Colonic mucosa (tissue), 4 donors: ENCODE data around the gene SEC14L6. TPM values are rescaled to one million over a fixed set of nuclear protein-coding genes. Genes with fewer than 3 reads are reported as not detected.

ENCODE experiments used
- DNase-seq: peaks from one replicate; pipeline ENCODE4 v3.0.0-alpha.2; 2020
- H3K27ac ChIP-seq: fragments of 200-600 bp; one replicate; pipeline ENCODE4 v1.8.0; 2021
- H3K27me3 ChIP-seq: fragments of 200-600 bp; one replicate; pipeline ENCODE4 v1.8.0; 2021
- H3K36me3 ChIP-seq: fragments of 200-600 bp; one replicate; pipeline ENCODE4 v1.8.0; 2021
- H3K4me1 ChIP-seq: fragments of 200-600 bp; one replicate; pipeline ENCODE4 v1.8.0; 2021; ENCODE audit warnings: mild to moderate bottlenecking
- H3K4me3 ChIP-seq: fragments of 200-600 bp; one replicate; pipeline ENCODE4 v1.8.0; 2021
- H3K9ac ChIP-seq, 2 donors: one replicate each; pipeline ENCODE4 v1.7.0; 2013; ENCODE audit warnings: control low read depth in 2 of 2, low read depth in 2 of 2, low read length in 2 of 2
- H3K9me3 ChIP-seq: fragments of 200-600 bp; one replicate; pipeline ENCODE4 v1.8.0; 2021
- intact Hi-C: fragments of 100-400 bp; cut with DNase I; formaldehyde crosslinking; loops from one replicate; pipeline ENCODE4 v1.14.1; 2022
- total RNA-seq, 2 donors: library from RNA; stranded (reverse); fragmentation: NEBNext Ultra II Directional in 1 of 2; extraction: Animal tissue kit (Norgen Biotek cat#: 25700) in 1 of 2; gene quantifications; one replicate each; pipeline ENCODE4 v1.2.1, GENCODE V29; 2021
- TF ChIP-seq, protein P1 (sequence below): fragments of 200-600 bp; IDR thresholded peaks from one replicate; pipeline ENCODE4 v1.8.0; 2022; ENCODE audit warnings: antibody characterized with exemption, mild to moderate bottlenecking
- donor health status: healthy.
- donor health status: DM: no; HTN: no; CAD: no.
- donor health status: DM: no; HTN: no; CAD: no.

SEC14L6 gene
- total RNA-seq, 2 donors from 2014 or later = not detected

- no peak for DNase-seq
- H3K27ac ChIP-seq = no peak overlapping the region
- no peaks in the 10 kb centered on the region for H3K9me3 ChIP-seq
- no peaks in the 10 kb centered on the region for H3K27me3 ChIP-seq
- peaks cover 48% of the 10 kb centered on the region for H3K36me3 ChIP-seq
- no peak overlapping the region for H3K9ac ChIP-seq
- TF ChIP-seq, protein P1, sequence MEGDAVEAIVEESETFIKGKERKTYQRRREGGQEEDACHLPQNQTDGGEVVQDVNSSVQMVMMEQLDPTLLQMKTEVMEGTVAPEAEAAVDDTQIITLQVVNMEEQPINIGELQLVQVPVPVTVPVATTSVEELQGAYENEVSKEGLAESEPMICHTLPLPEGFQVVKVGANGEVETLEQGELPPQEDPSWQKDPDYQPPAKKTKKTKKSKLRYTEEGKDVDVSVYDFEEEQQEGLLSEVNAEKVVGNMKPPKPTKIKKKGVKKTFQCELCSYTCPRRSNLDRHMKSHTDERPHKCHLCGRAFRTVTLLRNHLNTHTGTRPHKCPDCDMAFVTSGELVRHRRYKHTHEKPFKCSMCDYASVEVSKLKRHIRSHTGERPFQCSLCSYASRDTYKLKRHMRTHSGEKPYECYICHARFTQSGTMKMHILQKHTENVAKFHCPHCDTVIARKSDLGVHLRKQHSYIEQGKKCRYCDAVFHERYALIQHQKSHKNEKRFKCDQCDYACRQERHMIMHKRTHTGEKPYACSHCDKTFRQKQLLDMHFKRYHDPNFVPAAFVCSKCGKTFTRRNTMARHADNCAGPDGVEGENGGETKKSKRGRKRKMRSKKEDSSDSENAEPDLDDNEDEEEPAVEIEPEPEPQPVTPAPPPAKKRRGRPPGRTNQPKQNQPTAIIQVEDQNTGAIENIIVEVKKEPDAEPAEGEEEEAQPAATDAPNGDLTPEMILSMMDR = no peak
- H3K4me1 ChIP-seq = no peaks in the 10 kb centered on the region
- H3K4me3 ChIP-seq = no peak overlapping the region
- intact Hi-C loops = no loop called here
These were observed 37.9 kb upstream of the SEC14L6 start for GRCh38 chr22:30584441-30584840.

DNA sequence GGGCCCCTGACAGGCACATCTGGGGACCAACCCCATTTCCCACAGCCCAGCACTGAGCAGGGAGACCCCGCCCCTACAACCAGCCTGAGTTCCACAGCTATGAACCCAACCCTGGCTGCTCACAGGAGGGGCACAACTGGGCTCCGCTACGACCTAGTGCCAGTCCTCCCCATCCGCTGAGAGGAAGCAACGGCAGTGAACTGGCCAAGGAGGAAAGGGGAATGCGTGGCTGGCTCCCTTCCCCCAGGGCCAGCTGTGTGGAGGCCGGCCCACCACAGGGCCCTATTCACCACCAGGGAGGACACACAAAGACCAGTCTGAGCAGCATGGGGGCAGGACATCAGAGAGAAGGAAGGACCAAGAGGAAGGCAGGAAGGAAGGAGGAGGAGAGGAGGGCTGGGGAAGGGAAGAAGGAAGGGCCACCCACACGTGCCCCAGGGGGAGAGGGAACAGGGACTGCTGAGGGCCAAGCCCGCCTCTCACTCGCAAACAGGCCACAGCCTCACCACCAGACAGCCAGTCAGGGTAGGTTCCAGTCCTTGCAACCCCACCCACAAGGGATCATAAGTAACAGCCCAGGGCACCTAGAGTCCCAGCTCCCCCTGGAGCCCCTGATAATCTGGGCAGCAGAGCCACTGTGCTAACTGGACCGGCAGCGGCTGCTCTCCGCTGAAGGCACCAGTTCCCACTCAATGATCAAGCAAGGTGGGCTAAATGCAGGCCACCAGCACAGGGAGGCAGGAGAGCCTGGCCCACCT is 36.4 kb upstream of the SEC14L6 start:
- no peak overlapping the region for H3K9ac ChIP-seq
- no peaks in the 10 kb centered on the region for H3K4me1 ChIP-seq
- H3K9me3 ChIP-seq = no peaks in the 10 kb centered on the region
- TF ChIP-seq, protein P1 = no peak
- intact Hi-C loops = no loop called here
- no peak overlapping the region for H3K4me3 ChIP-seq
- peaks cover 47% of the 10 kb centered on the region for H3K36me3 ChIP-seq
- H3K27ac ChIP-seq = no peak overlapping the region
- H3K27me3 ChIP-seq = no peaks in the 10 kb centered on the region
- DNase-seq = no peak

DNA sequence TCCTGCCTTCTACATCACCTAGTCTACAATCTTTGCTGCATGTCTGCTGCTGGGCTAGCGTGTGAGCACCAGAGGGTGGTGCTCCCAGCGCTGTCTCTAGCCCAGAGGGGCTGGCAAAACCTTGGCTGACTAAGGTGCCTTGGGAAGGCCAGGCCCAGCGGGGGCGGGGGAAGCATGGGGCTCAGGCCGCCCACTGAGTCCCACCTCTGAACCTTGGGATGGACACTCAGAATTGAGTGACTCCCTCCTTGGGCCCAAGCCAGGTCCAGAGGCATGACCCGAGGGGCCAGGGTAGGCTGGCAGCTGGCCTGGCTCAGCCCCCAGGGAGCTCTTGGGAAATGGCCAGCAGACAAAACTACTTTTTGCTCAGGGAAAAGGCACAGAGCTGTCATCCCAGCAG is 35.5 kb upstream of the SEC14L6 start:
- H3K9ac ChIP-seq = no peak overlapping the region
- TF ChIP-seq, protein P1 = no peak
- H3K27ac ChIP-seq = no peak overlapping the region
- no peaks in the 10 kb centered on the region for H3K9me3 ChIP-seq
- intact Hi-C loops = no loop called here
- H3K36me3 ChIP-seq = peaks cover 38% of the 10 kb centered on the region
- no peak for DNase-seq
- H3K4me1 ChIP-seq = no peaks in the 10 kb centered on the region
- H3K4me3 ChIP-seq = no peak overlapping the region
- H3K27me3 ChIP-seq = no peaks in the 10 kb centered on the region

DNA sequence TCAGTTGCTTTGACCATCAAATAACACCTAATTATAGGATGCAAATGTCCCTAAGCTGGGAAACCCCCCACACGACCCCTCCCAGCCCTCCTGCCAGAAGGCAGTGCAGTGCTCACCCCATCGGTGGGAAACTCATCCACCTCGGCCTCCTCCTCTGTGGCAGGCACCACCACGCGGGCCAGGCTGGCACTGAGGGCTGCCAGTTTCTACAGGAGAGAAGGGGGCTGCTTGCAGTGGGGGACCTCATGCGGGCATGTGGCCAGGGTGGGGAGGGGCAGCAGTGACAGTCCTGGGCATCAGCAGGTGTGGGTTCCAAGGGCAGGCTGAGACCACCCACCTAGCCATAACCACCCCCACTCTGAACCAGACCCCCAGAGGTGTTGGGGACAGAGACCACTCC is 34.4 kb upstream of the SEC14L6 start:
- Histone ChIP-seq H3K27me3 (no peaks in the 10 kb centered on the region), H3K36me3 (peaks cover 29% of the 10 kb centered on the region), H3K4me1 (no peaks in the 10 kb centered on the region), H3K27ac (no peak overlapping the region), H3K9ac (no peak overlapping the region), H3K4me3 (no peak overlapping the region), H3K9me3 (no peaks in the 10 kb centered on the region)
- DNase-seq = no peak
- TF ChIP-seq, protein P1 = no peak
- intact Hi-C loops = no loop called here

DNA sequence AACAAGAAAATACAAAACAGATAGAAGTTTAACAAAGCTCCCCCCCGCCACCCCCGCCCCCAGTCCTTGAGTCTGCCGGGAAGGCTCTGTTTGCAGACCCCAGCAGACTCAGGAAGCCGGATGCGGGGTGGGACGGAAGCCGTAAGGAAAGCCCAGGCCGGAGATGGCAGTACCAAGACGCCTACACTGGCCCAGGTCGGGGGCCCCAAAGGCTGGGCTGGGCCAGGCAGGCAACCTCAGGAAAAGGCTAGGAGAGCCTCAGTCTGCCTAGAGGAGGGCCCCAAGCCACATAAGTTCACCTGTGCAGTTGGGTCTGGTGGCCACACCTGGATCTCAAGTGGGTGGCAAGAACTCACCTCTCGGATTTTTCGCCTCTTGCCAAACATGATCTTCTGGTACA is 31.9 kb upstream of the SEC14L6 start:
- Histone ChIP-seq H3K9ac (no peak overlapping the region), H3K27ac (no peak overlapping the region), H3K27me3 (no peaks in the 10 kb centered on the region), H3K9me3 (no peaks in the 10 kb centered on the region), H3K36me3 (peaks cover 21% of the 10 kb centered on the region), H3K4me1 (no peaks in the 10 kb centered on the region), H3K4me3 (no peak overlapping the region)
- intact Hi-C loops = no loop called here
- TF ChIP-seq, protein P1 = no peak
- no peak for DNase-seq
